HUES6 (cell line): ENCODE data around the gene MRC2.

Source experiments
- H3K27ac ChIP-seq: 2 replicates; pipeline ENCODE4 v1.7.0; 2013; ENCODE audit warnings: low read depth, mild to moderate bottlenecking, low read length, inconsistent platforms
- H3K27me3 ChIP-seq: 2 replicates; pipeline ENCODE4 v1.6.1; 2013; ENCODE audit warnings: low read length; ENCODE audit not compliant: control insufficient read depth, insufficient read depth
- H3K36me3 ChIP-seq: 2 replicates; pipeline ENCODE4 v1.6.1; 2013; ENCODE audit warnings: low read length; ENCODE audit not compliant: control insufficient read depth, insufficient read depth
- H3K4me1 ChIP-seq: 2 replicates; pipeline ENCODE4 v1.6.1; 2013; ENCODE audit warnings: low read length; ENCODE audit not compliant: control insufficient read depth, insufficient read depth
- H3K4me3 ChIP-seq: 2 replicates; pipeline ENCODE4 v1.5.1; 2013; ENCODE audit warnings: low read depth, low read length
- H3K9ac ChIP-seq: one replicate; pipeline ENCODE4 v1.6.1; 2013; ENCODE audit warnings: mild to moderate bottlenecking, low read length
- H3K9me3 ChIP-seq: 2 replicates; pipeline ENCODE4 v1.6.1; 2013; ENCODE audit warnings: low read depth, low read length; ENCODE audit not compliant: control insufficient read depth, insufficient read depth

The MRC2 gene

DNA sequence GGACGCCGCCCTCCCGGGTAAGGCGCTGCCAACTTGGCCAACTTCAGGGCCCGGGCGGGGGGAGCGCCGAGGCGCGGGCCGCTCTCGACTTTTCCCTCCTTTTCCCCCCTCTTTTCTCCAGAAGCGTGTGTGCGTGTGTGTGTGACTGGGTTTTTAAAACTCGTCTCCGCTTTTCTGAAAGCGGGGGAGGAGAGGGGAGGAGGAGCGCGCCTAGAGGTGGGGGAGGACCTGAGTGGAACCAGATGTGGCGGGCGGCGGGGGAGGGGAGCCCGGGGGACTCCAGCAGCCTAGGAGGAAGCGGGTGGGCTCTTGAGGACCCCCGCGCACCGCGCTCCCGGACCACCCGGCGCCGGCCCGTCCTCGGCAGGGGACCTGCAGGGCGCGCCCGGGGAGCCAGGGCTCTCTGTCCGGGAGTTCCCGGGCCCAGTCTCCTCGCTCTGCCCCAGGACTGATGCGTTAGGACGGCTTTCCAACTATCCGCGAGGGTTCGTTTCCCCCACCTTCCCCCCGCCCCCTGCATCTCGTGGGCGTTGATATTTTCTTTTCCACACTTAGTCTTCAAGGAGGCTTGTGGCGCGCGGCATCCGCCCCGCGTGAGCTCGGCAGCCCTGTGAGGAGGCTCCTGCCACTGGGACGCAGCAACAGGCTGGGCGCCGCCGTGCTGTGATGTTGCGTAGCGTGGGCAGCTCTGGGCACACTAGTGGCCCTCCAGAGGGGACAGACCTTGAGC, 599 bp downstream of the MRC2 start:
- H3K9ac ChIP-seq, result peak overlapping the region; percentile 81
- H3K4me3 ChIP-seq, result peak overlapping the region; percentile 86

DNA sequence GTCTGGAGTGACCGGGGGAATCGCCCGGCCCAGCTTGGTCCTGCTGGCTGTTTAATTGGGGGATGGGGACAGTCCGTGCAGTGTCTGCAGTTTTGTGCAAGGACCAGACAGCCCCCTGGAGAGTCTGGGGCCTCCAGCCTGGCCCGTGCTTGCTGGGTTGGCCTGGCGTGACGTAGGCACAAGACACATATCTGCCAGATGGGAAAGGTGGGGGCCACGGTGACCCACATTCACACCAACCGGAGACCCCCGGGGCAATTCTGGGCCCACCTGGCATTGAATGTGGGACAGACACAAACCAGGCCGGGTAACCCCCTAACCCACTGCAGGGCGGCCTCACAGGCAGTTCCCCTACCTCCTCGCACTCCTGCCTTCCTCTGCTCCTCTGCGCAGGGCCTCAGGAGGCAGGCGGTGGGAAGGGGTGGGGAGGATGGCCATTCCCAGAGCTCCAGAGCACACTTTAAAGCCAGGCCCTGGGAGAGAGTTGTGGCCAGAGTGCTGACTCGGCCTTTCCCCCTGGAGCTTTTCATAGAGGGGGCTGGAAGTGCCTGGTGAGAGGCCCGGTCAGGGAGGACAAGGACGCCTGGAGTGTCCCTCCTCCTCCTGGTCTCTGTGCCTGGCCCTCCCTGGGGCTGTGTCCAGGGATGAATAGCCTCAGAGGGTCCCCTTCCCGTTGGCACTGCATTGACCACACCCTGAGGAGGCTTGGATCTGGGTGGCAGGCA, 1.5 kb downstream of the MRC2 start:
- Histone ChIP-seq H3K27ac (peak overlapping the region; percentile 85; the same call in 1 of the 2 replicates), H3K4me1 (peaks cover 52% of the 10 kb centered on the region), H3K9me3 (no peaks in the 10 kb centered on the region), H3K4me3 (peak overlapping the region; percentile 86), H3K9ac (peak overlapping the region; percentile 81), H3K27me3 (no peaks in the 10 kb centered on the region), H3K36me3 (no peaks in the 10 kb centered on the region)

More for the DNA sequence above, 599 bp downstream of the MRC2 start:
- peaks cover 44% of the 10 kb centered on the region for H3K4me1 ChIP-seq
- no peaks in the 10 kb centered on the region for H3K27me3 ChIP-seq
- peak overlapping the region; percentile 85; the same call in 1 of the 2 replicates for H3K27ac ChIP-seq
- no peaks in the 10 kb centered on the region; the same call in 1 of the 2 replicates for H3K36me3 ChIP-seq
- H3K9me3 ChIP-seq, result no peaks in the 10 kb centered on the region

DNA sequence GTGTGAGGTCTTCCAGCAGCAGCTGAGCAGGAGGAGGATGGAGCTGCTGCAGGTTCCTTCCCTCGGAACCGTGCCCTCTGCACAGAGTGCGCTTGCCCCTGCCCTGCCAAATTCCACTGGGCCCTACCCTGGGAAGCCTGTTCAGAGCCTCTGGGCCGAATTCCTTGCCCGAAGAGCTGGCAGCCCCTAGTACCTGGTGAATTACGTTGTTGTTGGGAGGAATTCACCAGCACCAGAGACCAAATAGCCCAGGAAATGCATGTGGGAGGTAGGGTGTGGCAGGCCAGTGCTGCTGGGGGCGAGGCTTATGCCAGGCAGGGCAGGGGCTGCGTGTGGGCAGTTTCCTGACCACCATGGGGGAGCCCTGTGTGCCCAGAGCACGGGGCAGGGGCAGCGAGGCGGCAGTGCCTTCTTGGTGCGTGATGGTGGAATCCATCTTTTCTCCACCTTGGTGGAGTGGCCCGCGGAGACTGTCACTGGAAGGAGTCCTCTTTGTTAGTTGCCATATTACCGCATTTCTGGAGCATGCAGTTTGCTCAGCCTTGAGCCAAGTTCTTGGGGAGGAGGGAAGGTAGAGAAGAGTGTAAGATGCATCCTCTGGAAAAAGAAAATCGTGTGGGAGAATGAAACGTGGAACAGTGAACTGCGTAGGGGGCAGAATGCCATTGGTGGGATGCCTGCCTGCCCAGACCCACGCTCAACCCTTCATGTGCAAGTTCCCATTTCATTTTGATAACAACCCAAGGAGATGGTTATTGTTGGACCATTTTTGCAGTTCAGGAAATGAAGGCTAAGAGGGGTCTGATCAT, 2.3 kb downstream of the MRC2 start:
- H3K27me3 ChIP-seq, result no peaks in the 10 kb centered on the region
- H3K36me3 ChIP-seq, result no peaks in the 10 kb centered on the region
- H3K27ac ChIP-seq, result no peak overlapping the region
- H3K4me1 ChIP-seq, result peaks cover 53% of the 10 kb centered on the region
- H3K9ac ChIP-seq, result peak overlapping the region; percentile 81
- peak overlapping the region; percentile 86; the same call in 1 of the 2 replicates for H3K4me3 ChIP-seq
- no peaks in the 10 kb centered on the region for H3K9me3 ChIP-seq

DNA sequence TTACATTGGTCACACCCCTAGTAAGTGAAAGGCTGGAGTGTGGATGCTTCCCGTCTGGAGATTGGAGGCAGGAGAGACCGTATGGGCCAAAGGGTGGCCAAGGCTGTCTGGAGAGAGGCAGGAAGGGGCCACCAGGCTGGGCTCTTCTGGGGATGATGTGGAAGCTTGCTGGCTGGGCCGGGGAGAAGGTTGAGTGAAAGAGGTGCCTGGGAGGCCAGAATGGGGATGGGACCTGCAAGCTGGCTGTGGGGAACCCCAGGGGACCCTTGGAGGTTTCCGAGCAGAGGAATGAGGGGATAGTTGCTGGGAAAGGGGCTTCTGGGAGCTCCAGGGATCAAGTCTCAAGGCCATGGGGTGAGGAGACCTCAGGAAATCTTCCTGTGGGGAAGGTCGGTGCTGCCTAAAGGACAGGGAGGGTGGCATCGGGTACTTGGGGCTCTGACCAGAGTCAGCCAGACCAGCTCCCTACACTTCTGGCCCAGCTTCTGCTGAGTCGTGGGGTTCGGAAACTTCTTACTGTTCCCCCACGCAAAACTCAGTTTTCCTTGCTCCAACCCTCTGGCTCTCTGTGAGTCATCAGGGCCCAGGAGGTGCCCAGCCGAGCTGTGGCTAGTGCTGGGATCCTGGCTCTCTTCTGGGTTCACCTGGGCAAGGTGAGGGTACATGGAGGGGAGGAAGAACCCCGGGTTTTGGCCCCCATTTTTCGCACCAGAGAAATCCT, 3.1 kb downstream of the MRC2 start:
- Histone ChIP-seq H3K9ac (no peak overlapping the region), H3K27ac (no peak overlapping the region), H3K4me3 (no peak overlapping the region), H3K9me3 (no peaks in the 10 kb centered on the region), H3K27me3 (no peaks in the 10 kb centered on the region), H3K4me1 (peaks cover 53% of the 10 kb centered on the region), H3K36me3 (no peaks in the 10 kb centered on the region)

DNA sequence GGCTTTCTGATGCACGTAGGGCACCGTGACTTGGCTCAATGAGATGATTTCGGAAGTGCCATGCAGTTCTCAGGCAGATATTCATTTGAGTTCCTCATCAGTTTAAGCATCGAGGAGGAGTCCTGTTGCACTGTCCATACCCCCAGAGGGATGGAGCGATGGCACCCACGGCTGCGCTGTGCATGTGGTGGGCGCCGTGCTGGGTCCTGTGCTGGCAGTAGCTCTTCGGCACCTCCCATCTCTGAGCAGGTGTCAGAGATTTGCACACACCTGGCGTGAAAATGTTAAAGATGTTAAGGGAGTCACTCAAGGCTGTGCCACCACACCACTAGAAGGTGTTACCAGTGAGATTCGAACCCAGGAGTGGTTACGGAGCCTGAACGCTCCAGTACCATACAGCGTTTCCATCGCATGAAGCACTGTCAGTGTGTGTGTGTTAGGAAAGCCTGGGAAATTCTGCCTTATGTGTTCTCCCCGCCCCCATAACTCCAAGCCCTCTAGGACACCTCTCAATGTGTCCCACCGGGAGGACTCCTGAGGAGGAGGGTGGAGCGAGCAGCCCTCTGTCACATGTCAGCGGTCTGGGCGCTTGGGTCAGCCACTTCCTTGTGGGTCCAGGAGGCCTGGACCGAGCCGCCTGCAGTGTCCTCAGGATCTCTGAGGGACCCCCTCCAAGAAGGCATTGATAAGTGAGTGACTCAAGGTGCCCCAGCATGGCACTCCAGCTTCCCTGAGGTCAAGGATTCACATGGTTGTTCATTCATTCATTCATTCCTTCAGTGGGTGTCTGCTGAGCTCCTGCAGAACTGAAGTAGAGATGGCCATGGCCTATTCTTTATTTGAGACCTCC, 3.8 kb downstream of the MRC2 start:
- Histone ChIP-seq H3K27me3 (no peaks in the 10 kb centered on the region), H3K36me3 (no peaks in the 10 kb centered on the region), H3K4me3 (no peak overlapping the region), H3K9me3 (no peaks in the 10 kb centered on the region), H3K27ac (no peak overlapping the region), H3K4me1 (peaks cover 53% of the 10 kb centered on the region), H3K9ac (no peak overlapping the region)

DNA sequence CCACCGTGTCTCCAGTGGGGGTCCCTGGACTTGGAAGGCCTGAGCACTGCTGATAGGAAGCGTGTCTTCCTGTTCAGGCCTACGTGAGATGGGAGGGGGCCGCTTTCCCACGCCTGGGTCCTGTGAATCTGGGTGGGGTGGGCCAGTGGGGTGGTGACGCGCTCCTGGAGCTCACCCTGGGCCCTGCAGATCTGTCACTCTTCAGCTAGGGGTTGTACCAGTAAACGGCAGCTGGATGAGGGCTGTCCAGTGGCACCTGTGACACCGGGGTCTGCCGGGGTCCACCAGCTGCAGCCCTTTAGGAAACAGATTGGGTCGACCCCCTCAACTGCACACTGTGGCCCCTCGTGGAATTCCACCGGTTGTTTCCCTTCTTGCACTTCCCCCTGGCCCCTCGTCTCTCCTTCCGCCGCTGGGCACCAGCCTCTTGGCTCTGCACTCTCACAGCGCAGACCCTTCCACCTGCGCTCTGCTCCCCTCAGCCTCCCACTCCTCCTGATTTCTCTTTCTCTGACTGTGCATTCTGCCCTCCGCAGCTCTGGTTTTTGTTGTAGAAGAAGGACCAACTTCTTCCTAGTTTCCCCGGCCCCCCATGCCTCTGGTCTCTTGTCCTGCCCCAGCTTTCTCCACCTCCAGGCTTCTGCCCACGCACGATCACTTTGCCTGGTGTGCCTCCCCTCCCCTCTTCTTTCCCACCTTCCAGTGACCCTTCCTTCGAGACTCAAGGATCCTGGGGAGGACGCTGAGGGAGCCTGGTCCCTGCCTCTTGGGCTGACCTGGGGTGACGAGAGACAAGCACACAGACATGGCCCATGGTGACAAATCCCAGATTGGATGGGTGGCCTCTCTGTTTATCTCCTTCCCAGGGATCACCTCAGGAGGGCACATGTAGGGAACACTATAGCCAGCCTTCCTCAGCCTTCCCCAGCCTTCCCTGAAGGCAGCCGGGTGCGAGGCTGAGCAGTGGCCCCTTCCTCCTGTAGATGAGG, 4.8 kb downstream of the MRC2 start:
- no peaks in the 10 kb centered on the region for H3K27me3 ChIP-seq
- no peak overlapping the region for H3K27ac ChIP-seq
- peaks cover 48% of the 10 kb centered on the region for H3K4me1 ChIP-seq
- no peak overlapping the region for H3K9ac ChIP-seq
- no peak overlapping the region for H3K4me3 ChIP-seq
- H3K36me3 ChIP-seq, result no peaks in the 10 kb centered on the region
- no peaks in the 10 kb centered on the region for H3K9me3 ChIP-seq

DNA sequence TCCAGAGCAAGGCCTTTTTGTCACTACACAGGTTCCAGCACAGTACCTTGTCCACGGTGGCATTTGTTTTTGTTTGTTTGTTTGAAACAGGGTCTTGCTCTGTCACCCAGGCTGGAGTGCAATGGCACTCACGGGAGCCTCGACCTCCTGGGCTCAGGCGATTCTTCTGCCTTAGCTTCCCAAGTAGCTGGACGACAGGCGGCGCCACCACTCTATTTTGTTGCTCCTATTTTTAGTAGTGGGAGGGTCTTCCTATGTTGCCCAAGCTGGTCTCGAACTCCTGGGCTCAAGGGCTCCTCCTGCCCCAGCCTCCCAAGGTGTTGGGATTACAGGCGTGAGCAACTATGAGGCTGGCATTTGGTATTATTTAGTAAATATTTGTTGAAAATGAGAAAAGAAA, 10.3 kb downstream of the MRC2 start:
- Histone ChIP-seq H3K4me1 (peaks cover 16% of the 10 kb centered on the region), H3K9me3 (no peaks in the 10 kb centered on the region), H3K27me3 (no peaks in the 10 kb centered on the region), H3K4me3 (no peak overlapping the region), H3K27ac (no peak overlapping the region), H3K9ac (no peak overlapping the region), H3K36me3 (no peaks in the 10 kb centered on the region)

DNA sequence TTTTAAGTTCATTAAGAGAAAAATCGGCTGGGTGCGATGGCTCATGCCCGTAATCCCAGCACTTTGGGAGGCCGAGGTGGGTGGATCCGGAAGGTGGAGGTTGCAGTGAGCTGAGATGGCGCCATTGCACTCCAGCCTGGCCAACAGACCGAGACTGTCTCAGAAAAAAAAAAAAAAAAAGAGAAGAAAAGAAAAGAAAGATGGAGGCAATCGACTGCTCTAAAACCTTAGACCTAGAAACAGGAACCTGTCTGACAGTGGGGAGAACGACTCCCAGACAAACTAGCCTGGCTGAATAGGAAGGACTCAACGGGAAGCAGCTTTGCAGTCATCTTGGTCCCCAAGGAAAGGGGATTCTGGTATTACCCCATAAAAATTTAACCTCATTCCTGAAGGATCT, 13.7 kb downstream of the MRC2 start:
- no peaks in the 10 kb centered on the region for H3K27me3 ChIP-seq
- H3K9me3 ChIP-seq, result no peaks in the 10 kb centered on the region
- peaks cover 9% of the 10 kb centered on the region; the same call in 1 of the 2 replicates for H3K4me1 ChIP-seq
- H3K36me3 ChIP-seq, result no peaks in the 10 kb centered on the region
- no peak overlapping the region for H3K27ac ChIP-seq
- H3K9ac ChIP-seq, result no peak overlapping the region
- H3K4me3 ChIP-seq, result no peak overlapping the region

DNA sequence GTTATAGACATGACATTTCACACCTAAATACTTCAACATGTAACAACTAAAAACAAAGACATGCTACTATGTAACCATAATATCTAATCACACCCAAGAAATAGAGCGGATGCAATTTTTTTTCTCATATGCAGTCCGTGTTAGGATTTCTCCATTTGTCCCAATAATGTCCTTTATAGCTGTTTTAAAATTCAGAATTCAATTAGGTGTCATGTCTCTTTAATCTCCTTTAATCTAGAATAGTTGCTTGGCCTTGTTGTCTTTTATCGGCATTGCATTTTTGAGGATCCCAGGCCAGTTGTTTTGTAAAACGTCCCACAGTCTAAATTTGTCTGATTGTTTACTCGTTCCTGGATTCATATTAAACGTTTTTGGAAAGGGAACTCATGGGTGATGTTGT, 14.5 kb downstream of the MRC2 start:
- Histone ChIP-seq H3K27ac (no peak overlapping the region), H3K36me3 (no peaks in the 10 kb centered on the region), H3K4me3 (no peak overlapping the region), H3K9me3 (no peaks in the 10 kb centered on the region), H3K4me1 (peaks cover 9% of the 10 kb centered on the region; the same call in 1 of the 2 replicates), H3K27me3 (no peaks in the 10 kb centered on the region), H3K9ac (no peak overlapping the region)
